GM18517 (cell line): ENCODE results near the gene F5.

ENCODE experiments used
- ATAC-seq: cut with Tn5 transposase; IDR thresholded peaks from one replicate; pipeline ENCODE4 v1.9.1; 2021; ENCODE audit warnings: mild to moderate bottlenecking, moderate library complexity; ENCODE audit not compliant: unreplicated experiment

F5 gene

GRCh38 chr1:169588785-169589485 lies 2.7 kb upstream of the F5 start:
- no peak for ATAC-seq

GRCh38 chr1:169588112-169588511 lies 1.8 kb upstream of the F5 start:
- ATAC-seq: no peak

- ATAC-seq: no peak
Measured at GRCh38 chr1:169586067-169586394, 250 bp downstream of the F5 start.

GRCh38 chr1:169585181-169585580 lies 1.1 kb downstream of the F5 start:
- no peak for ATAC-seq

- ATAC-seq: no peak
Measured at GRCh38 chr1:169584483-169585144, 1.7 kb downstream of the F5 start.

GRCh38 chr1:169577981-169578738 lies 8.1 kb downstream of the F5 start:
- ATAC-seq: no peak

- ATAC-seq: no peak
Measured at GRCh38 chr1:169576935-169577331, 9.3 kb downstream of the F5 start.

- ATAC-seq: no peak
Measured at GRCh38 chr1:169576241-169576934, 9.9 kb downstream of the F5 start.

GRCh38 chr1:169574336-169574735 lies 11.9 kb downstream of the F5 start:
- no peak for ATAC-seq

- no peak for ATAC-seq
Measured at GRCh38 chr1:169572187-169572586, 14.1 kb downstream of the F5 start.

- no peak for ATAC-seq
Measured at GRCh38 chr1:169571450-169571849, 14.8 kb downstream of the F5 start.

GRCh38 chr1:169570172-169570574 lies 16.1 kb downstream of the F5 start:
- no peak for ATAC-seq

GRCh38 chr1:169568497-169568896 lies 17.8 kb downstream of the F5 start:
- ATAC-seq: no peak

GRCh38 chr1:169565335-169566271 lies 20.7 kb downstream of the F5 start:
- ATAC-seq: no peak

GRCh38 chr1:169563650-169564049 lies 22.6 kb downstream of the F5 start:
- ATAC-seq: no peak

- ATAC-seq: no peak
Measured at GRCh38 chr1:169563019-169563615, 23.2 kb downstream of the F5 start.

GRCh38 chr1:169561692-169562091 lies 24.6 kb downstream of the F5 start:
- ATAC-seq: no peak

- ATAC-seq: no peak
Measured at GRCh38 chr1:169557131-169557530, 29.1 kb downstream of the F5 start.

- no peak for ATAC-seq
Measured at GRCh38 chr1:169550294-169550693, 36.0 kb downstream of the F5 start.

GRCh38 chr1:169548282-169548681 lies 38.0 kb downstream of the F5 start:
- ATAC-seq: no peak
